CD14-positive monocyte (primary cell): ENCODE data around the gene LYG1. TPM values are rescaled to one million over a fixed set of nuclear protein-coding genes. Genes with fewer than 3 reads are reported as not detected.

Experiments used
- DNase-seq, 3 donors: peaks; one replicate each; pipeline ENCODE4 v3.0.0-alpha.2; 2011 to 2022
- H2AFZ ChIP-seq: 2 replicates; pipeline ENCODE4 v1.6.0; 2012; ENCODE audit warnings: mild to moderate bottlenecking, low read depth, low read length, inconsistent platforms; ENCODE audit not compliant: insufficient read depth, poor library complexity, severe bottlenecking
- H3K27ac ChIP-seq, 2 donors: 1 replicate in 1 of 2; 2 replicates in 1 of 2; pipeline ENCODE4 v1.5.1; 2012 to 2013; ENCODE audit warnings: low read length in 2 of 2, control low read depth in 1 of 2, inconsistent platforms in 1 of 2, low read depth in 1 of 2, mild to moderate bottlenecking in 1 of 2
- H3K27me3 ChIP-seq, 2 donors: one replicate each; pipeline versions ENCODE4 v1.6.0 to v1.6.1; 2011 to 2013; ENCODE audit warnings: low read length in 2 of 2; ENCODE audit not compliant: control insufficient read depth in 2 of 2, insufficient read depth in 2 of 2
- H3K36me3 ChIP-seq, 2 donors: replicated peaks in 1 of 2; 1 replicate in 1 of 2; 2 replicates in 1 of 2; pipeline versions ENCODE4 v1.5.1 to v1.6.1; 2012 to 2013; ENCODE audit warnings: low read length in 2 of 2, control low read depth in 1 of 2, inconsistent platforms in 1 of 2, mild to moderate bottlenecking in 1 of 2; ENCODE audit not compliant: insufficient read depth in 2 of 2, control insufficient read depth in 1 of 2
- H3K4me1 ChIP-seq, 2 donors: 1 replicate in 1 of 2; 2 replicates in 1 of 2; pipeline versions ENCODE4 v1.5.1 to v1.6.1; 2012 to 2013; ENCODE audit warnings: low read length in 2 of 2, control low read depth in 1 of 2, inconsistent platforms in 1 of 2, mild to moderate bottlenecking in 1 of 2, moderate library complexity in 1 of 2; ENCODE audit not compliant: insufficient read depth in 2 of 2, control insufficient read depth in 1 of 2
- H3K4me2 ChIP-seq: replicated peaks from 2 replicates; pipeline ENCODE3; 2012; ENCODE audit warnings: low read length, moderate library complexity, mild to moderate bottlenecking; ENCODE audit not compliant: poor library complexity, severe bottlenecking; ENCODE audit errors: extremely low read depth
- H3K4me3 ChIP-seq, 3 experiments: fragments of 200-600 bp in 1 of 3; sonication (generic) in 1 of 3; replicated peaks in 1 of 3; 1 replicate in 2 of 3; 2 replicates in 1 of 3; pipeline ENCODE4 v1.5.1; 2011 to 2013; ENCODE audit warnings: low read length in 3 of 3, mild to moderate bottlenecking in 3 of 3, control low read depth in 2 of 3, low read depth in 2 of 3, inconsistent platforms in 1 of 3, moderate library complexity in 1 of 3
- H3K79me2 ChIP-seq: 2 replicates; pipeline ENCODE4 v1.6.0; 2012; ENCODE audit warnings: mild to moderate bottlenecking, control low read depth, inconsistent platforms, low read length, moderate library complexity; ENCODE audit not compliant: insufficient read depth
- H3K9ac ChIP-seq: 2 replicates; pipeline ENCODE4 v1.6.0; 2017; ENCODE audit warnings: low read length, mild to moderate bottlenecking; ENCODE audit not compliant: insufficient read depth, poor library complexity, severe bottlenecking
- H3K9me3 ChIP-seq, 2 donors: replicated peaks in 1 of 2; 1 replicate in 1 of 2; 2 replicates in 1 of 2; pipeline versions ENCODE4 v1.5.1 to v1.6.1; 2012 to 2013; ENCODE audit warnings: low read length in 2 of 2, control low read depth in 1 of 2; ENCODE audit not compliant: control insufficient read depth in 1 of 2, insufficient read depth in 1 of 2
- H4K20me1 ChIP-seq: 2 replicates; pipeline ENCODE4 v1.6.0; 2012; ENCODE audit warnings: mild to moderate bottlenecking, low read length, control low read depth, moderate library complexity; ENCODE audit not compliant: insufficient read depth
- H3K27ac Mint-ChIP-seq, 7 donors: one replicate each; pipeline ENCODE4 v1.8.0; 2020; ENCODE audit warnings: mild to moderate bottlenecking in 7 of 7, mixed read lengths in 7 of 7, moderate library complexity in 6 of 7, inconsistent platforms in 2 of 7
- H3K27me3 Mint-ChIP-seq, 3 donors: one replicate each; pipeline ENCODE4 v1.8.0; 2021 to 2022; ENCODE audit warnings: low read depth in 3 of 3, mild to moderate bottlenecking in 3 of 3, mixed read lengths in 3 of 3, moderate library complexity in 3 of 3, inconsistent platforms in 1 of 3
- H3K36me3 Mint-ChIP-seq, 2 donors: one replicate each; pipeline ENCODE4 v1.8.0; 2020; ENCODE audit warnings: mixed read lengths in 2 of 2, inconsistent platforms in 1 of 2, mild to moderate bottlenecking in 1 of 2
- H3K4me1 Mint-ChIP-seq: one replicate; pipeline ENCODE4 v1.8.0; 2020; ENCODE audit warnings: mild to moderate bottlenecking, mixed read lengths
- H3K4me3 Mint-ChIP-seq, 2 donors: one replicate each; pipeline ENCODE4 v1.8.0; 2020; ENCODE audit warnings: mild to moderate bottlenecking in 2 of 2, mixed read lengths in 2 of 2, moderate library complexity in 1 of 2
- H3K9me3 Mint-ChIP-seq, 7 donors: one replicate each; pipeline ENCODE4 v1.8.0; 2020 to 2022; ENCODE audit warnings: mixed read lengths in 7 of 7, mild to moderate bottlenecking in 6 of 7, moderate library complexity in 6 of 7, inconsistent platforms in 2 of 7
- CTCF ChIP-seq: fragments of 200-600 bp; IDR thresholded peaks from one replicate; pipeline ENCODE4 v1.8.0; 2022; ENCODE audit warnings: antibody characterized with exemption, mild to moderate bottlenecking
- WGBS: methylation state at CpG from one replicate; pipeline ENCODE4 v1.1.5; 2013; ENCODE audit warnings: missing lambda C conversion rate; ENCODE audit not compliant: insufficient coverage; 5-methylcytosine and 5-hydroxymethylcytosine counted together
- intact Hi-C, 2 donors: fragments of 100-400 bp; cut with micrococcal nuclease; formaldehyde crosslinking; loops; one replicate each; pipeline versions ENCODE4 v1.15.0 to v1.15.1; 2023
- polyA plus RNA-seq, 3 donors: library from polyadenylated mRNA; depleted of rRNA in 1 of 3; unstranded in 2 of 3; stranded (reverse) in 1 of 3; fragments of 300-500 nt in 2 of 3; fragments of >200 nt in 1 of 3; fragmentation: Illumina TruSeq in 2 of 3; gene quantifications; 1 replicate in 2 of 3; 2 replicates in 1 of 3; pipeline ENCODE4 v1.2.3, GENCODE V29; 2012 to 2021

Gene LYG1
- polyA plus RNA-seq, 3 donors: 0.29 to 5.6 TPM; not detected in 1

- 0% methylated on average over 3 of the region's 8 CpGs for WGBS
- peaks cover 18 to 34% of the 10 kb centered on the region in 2 donors for H3K4me1 ChIP-seq
- H3K36me3 Mint-ChIP-seq: peaks cover 16 to 18% of the 10 kb centered on the region in 2 donors
- peak overlapping the region; percentile 93 for H2AFZ ChIP-seq
- no peak for TF ChIP-seq CTCF
- peaks cover 13 to 17% of the 10 kb centered on the region in 2 donors for H3K36me3 ChIP-seq
- H3K79me2 ChIP-seq: peaks cover 88% of the 10 kb centered on the region
- H3K9ac ChIP-seq: peak overlapping the region; percentile 82
- peaks cover 21% of the 10 kb centered on the region for H3K4me1 Mint-ChIP-seq
- H4K20me1 ChIP-seq: peaks cover 34% of the 10 kb centered on the region
- DNase-seq: no peak
- H3K4me3 ChIP-seq: peak overlapping the region; percentile 68 to 94 (median 94)
- no peak overlapping the region for H3K27ac Mint-ChIP-seq
- H3K27me3 Mint-ChIP-seq: peaks cover 0 to 2% (median 0%) of the 10 kb centered on the region in 3 donors
- intact Hi-C loops: loop anchor here (1.0 to 10.0 kb wide), 5 partner anchors 152 to 732 kb away; partner anchors contain the start of genes COA5 (in 2 of the 2), UNC50 (in 2 of the 2), MITD1 (in 1 of the 2) and MRPL30 (in 1 of the 2)
- no peaks in the 10 kb centered on the region for H3K9me3 Mint-ChIP-seq
- no peak overlapping the region for H3K4me3 Mint-ChIP-seq
- H3K9me3 ChIP-seq: no peaks in the 10 kb centered on the region
- no peaks in the 10 kb centered on the region for H3K27me3 ChIP-seq
- H3K4me2 ChIP-seq: peak overlapping the region; percentile 79
- H3K27ac ChIP-seq: peak overlapping the region; percentile 84 to 94
Observed at GRCh38 chr2:99336804-99337112, 35.8 kb upstream of the LYG1 start.

GRCh38 chr2:99335911-99336803, 35.2 kb upstream of the LYG1 start, which contains the start of gene TXNDC9:
TXNDC9 (minus strand) TSS chr2:99336333; CDS start chr2:99333210, 3,123 bp downstream.
- Histone ChIP-seq H3K79me2 (peaks cover 89% of the 10 kb centered on the region), H3K4me1 (peaks cover 18 to 34% of the 10 kb centered on the region in 2 donors), H3K4me2 (peak within 1 kb of the TSS; percentile 79), H3K27ac (peak within 1 kb of the TSS; percentile 84 to 94), H4K20me1 (peaks cover 31% of the 10 kb centered on the region), H3K36me3 (peaks cover 19 to 23% of the 10 kb centered on the region in 2 donors), H2AFZ (peak within 1 kb of the TSS; percentile 98), H3K4me3 (peak within 1 kb of the TSS; percentile 68 to 94 (median 94)), H3K9me3 (no peaks in the 10 kb centered on the region), H3K27me3 (no peaks in the 10 kb centered on the region), H3K9ac (peak within 1 kb of the TSS; percentile 89)
- Mint-ChIP-seq H3K9me3 (no peaks in the 10 kb centered on the region), H3K4me3 (no peak within 1 kb of the TSS), H3K27ac (no peak within 1 kb of the TSS), H3K27me3 (peaks cover 0 to 2% (median 0%) of the 10 kb centered on the region in 3 donors), H3K4me1 (peaks cover 21% of the 10 kb centered on the region), H3K36me3 (peaks cover 19 to 24% of the 10 kb centered on the region in 2 donors)
- intact Hi-C loops: loop anchor here (1.0 to 10.0 kb wide), 5 partner anchors 153 to 731 kb away; partner anchors contain the start of genes COA5 (in 2 of the 2), UNC50 (in 2 of the 2), MITD1 (in 1 of the 2) and MRPL30 (in 1 of the 2)
- under 1% methylated on average over 52 of the region's 60 CpGs for WGBS
- peak; percentile 99 to 100 (median 99) for DNase-seq
- TF ChIP-seq CTCF: no peak
